Neural cell (in vitro differentiated cells): ENCODE results near the gene TF.

Source experiments
- EP300 ChIP-seq: fragments of 450-650 bp; conservative IDR thresholded peaks from 2 replicates; pipeline ENCODE4 v1.6.1; 2014; ENCODE audit warnings: antibody characterized with exemption, mild to moderate bottlenecking, moderate library complexity; ENCODE audit not compliant: poor library complexity, severe bottlenecking
- EZH2 ChIP-seq: fragments of 200-600, 300-800 bp; shearing (Covaris generic), sonication (generic); IDR thresholded peaks from 2 replicates; pipeline ENCODE4 v1.6.1; 2014; ENCODE audit warnings: antibody characterized with exemption, low read length, borderline replicate concordance, mild to moderate bottlenecking; ENCODE audit not compliant: insufficient read depth, poor library complexity, severe bottlenecking
- POLR2AphosphoS5 ChIP-seq: IDR thresholded peaks from 2 replicates; pipeline ENCODE4 v1.6.1; 2012
- RAD21 ChIP-seq: fragments of 450-650 bp; conservative IDR thresholded peaks from 2 replicates; pipeline ENCODE4 v1.6.1; 2014; ENCODE audit warnings: antibody characterized with exemption, mild to moderate bottlenecking, moderate library complexity
- SMC3 ChIP-seq: fragments of 450-650 bp; conservative IDR thresholded peaks from 2 replicates; pipeline ENCODE4 v1.6.1; 2014; ENCODE audit warnings: antibody characterized with exemption, mild to moderate bottlenecking, moderate library complexity; ENCODE audit not compliant: poor library complexity
- TAF1 ChIP-seq: IDR thresholded peaks from 2 replicates; pipeline ENCODE4 v1.6.1; 2012; ENCODE audit warnings: low read depth
- TF ChIP-seq, protein P1 (sequence below): fragments of 450-650 bp; IDR thresholded peaks from 2 replicates; pipeline ENCODE4 v1.5.1; 2014; ENCODE audit warnings: antibody characterized with exemption, mild to moderate bottlenecking, moderate library complexity; ENCODE audit not compliant: poor library complexity, severe bottlenecking
- TF ChIP-seq, protein P2 (sequence below): IDR thresholded peaks from 2 replicates; pipeline ENCODE4 v1.6.1; 2012; ENCODE audit warnings: borderline replicate concordance

GRCh38 chr3:133765256-133765655 lies 19.1 kb downstream of the TF start:
- TF ChIP-seq, protein P1, sequence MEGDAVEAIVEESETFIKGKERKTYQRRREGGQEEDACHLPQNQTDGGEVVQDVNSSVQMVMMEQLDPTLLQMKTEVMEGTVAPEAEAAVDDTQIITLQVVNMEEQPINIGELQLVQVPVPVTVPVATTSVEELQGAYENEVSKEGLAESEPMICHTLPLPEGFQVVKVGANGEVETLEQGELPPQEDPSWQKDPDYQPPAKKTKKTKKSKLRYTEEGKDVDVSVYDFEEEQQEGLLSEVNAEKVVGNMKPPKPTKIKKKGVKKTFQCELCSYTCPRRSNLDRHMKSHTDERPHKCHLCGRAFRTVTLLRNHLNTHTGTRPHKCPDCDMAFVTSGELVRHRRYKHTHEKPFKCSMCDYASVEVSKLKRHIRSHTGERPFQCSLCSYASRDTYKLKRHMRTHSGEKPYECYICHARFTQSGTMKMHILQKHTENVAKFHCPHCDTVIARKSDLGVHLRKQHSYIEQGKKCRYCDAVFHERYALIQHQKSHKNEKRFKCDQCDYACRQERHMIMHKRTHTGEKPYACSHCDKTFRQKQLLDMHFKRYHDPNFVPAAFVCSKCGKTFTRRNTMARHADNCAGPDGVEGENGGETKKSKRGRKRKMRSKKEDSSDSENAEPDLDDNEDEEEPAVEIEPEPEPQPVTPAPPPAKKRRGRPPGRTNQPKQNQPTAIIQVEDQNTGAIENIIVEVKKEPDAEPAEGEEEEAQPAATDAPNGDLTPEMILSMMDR, result no peak
- TF ChIP-seq SMC3 (no peak), TAF1 (no peak), EZH2 (no peak), POLR2AphosphoS5 (no peak), RAD21 (no peak), EP300 (no peak)
- TF ChIP-seq, protein P2, sequence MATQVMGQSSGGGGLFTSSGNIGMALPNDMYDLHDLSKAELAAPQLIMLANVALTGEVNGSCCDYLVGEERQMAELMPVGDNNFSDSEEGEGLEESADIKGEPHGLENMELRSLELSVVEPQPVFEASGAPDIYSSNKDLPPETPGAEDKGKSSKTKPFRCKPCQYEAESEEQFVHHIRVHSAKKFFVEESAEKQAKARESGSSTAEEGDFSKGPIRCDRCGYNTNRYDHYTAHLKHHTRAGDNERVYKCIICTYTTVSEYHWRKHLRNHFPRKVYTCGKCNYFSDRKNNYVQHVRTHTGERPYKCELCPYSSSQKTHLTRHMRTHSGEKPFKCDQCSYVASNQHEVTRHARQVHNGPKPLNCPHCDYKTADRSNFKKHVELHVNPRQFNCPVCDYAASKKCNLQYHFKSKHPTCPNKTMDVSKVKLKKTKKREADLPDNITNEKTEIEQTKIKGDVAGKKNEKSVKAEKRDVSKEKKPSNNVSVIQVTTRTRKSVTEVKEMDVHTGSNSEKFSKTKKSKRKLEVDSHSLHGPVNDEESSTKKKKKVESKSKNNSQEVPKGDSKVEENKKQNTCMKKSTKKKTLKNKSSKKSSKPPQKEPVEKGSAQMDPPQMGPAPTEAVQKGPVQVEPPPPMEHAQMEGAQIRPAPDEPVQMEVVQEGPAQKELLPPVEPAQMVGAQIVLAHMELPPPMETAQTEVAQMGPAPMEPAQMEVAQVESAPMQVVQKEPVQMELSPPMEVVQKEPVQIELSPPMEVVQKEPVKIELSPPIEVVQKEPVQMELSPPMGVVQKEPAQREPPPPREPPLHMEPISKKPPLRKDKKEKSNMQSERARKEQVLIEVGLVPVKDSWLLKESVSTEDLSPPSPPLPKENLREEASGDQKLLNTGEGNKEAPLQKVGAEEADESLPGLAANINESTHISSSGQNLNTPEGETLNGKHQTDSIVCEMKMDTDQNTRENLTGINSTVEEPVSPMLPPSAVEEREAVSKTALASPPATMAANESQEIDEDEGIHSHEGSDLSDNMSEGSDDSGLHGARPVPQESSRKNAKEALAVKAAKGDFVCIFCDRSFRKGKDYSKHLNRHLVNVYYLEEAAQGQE, result no peak
